Measurements from ENCODE around the gene FLT3LG.

The FLT3LG gene

DNA sequence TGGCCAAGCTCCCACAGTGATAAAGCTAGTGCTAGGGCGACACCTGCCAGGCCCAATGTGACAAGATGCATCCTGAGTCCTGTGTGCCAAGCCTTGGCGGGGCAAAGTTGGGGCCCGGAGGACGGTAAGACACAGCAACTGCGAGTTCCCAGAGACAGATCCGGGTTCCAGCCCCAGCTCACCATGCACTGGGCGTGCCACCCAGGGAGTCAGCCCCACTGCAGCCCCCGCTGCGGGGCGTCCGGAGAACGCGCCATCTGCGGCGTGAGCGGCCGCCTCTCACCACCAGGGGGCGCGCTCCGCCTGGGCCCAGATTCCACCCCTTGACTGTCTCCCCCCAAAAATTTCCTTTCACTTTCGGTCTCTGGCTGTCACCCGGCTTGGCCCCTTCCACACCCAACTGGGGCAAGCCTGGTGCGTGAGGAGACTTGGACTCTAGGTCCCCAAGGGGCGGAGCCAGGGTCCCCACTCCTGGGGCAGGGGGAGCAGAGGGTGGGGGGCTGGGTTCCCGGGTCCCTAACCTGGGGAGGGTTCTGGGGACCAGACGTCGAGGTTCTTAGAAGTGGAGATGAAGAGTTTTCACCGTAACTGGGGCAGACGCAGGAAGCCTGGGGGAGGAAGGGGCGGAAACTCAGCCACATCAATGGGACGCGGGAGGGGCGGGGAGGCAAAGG, at the start of gene FLT3LG:
FLT3LG (plus strand) TSS at position 348 of the 674 bp plus-strand sequence. CDS start 425 bp downstream, outside the sequence.
- DNase-seq = peak; percentile 2

DNA sequence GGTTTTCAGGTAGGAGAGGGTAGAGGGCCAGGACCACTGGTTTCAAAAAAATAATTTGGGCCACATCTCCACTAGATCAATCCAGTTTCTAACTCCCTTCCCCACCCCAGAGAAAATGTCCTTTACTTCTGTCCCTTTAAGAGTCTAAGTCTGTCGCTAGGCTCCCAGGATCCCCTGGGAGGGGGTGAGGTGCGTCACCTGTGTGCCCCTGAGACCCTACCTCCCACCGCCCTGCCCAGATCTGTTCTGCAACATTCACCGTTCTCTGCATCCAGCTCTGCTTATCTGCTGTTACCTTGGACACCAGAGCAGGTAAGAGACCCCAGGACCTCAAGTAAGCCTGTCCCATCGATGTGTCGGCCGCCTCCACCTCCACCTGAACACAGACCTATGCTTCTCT, 48.8 kb upstream of the FLT3LG start, which contains the start of gene GFY:
GFY (plus strand) TSS at position 211 of the 400 bp plus-strand sequence. CDS start 1,043 bp downstream, outside the sequence.
- DNase-seq = no peak

DNA sequence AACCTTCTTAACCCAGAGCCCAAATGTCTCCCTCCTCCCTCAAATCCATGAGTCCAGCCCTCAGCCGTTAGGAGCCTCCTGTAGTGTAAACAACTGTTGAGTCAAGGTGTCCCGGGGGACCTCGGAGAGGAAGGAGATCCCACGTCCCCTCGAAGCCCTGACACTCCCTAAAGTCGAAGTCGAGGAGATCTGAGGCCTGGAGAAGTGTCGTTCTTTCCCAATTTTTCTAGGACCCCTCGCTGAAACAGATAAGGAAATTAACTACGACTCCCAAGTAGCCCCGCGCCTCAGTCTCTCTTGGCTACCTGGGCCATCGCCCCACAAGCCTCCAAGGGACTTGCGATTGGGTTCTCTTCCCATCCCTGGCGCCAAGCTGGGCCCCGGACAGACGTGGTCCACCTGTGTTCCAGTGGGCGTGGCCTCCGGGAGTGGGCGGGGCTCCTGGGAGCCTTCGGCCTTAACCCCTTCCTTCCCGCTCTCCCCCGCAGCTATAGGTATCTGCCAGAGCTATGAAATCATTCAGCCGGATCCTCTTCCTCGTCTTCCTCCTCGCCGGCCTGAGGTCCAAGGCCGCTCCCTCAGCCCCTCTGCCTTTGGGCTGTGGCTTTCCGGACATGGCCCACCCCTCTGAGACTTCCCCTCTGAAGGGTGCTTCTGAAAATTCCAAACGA, 48.0 kb upstream of the FLT3LG start:
- DNase-seq = no peak

- no peak for DNase-seq
These were observed 46.7 kb upstream of the FLT3LG start for GRCh38 chr19:49427339-49427738.

DNA sequence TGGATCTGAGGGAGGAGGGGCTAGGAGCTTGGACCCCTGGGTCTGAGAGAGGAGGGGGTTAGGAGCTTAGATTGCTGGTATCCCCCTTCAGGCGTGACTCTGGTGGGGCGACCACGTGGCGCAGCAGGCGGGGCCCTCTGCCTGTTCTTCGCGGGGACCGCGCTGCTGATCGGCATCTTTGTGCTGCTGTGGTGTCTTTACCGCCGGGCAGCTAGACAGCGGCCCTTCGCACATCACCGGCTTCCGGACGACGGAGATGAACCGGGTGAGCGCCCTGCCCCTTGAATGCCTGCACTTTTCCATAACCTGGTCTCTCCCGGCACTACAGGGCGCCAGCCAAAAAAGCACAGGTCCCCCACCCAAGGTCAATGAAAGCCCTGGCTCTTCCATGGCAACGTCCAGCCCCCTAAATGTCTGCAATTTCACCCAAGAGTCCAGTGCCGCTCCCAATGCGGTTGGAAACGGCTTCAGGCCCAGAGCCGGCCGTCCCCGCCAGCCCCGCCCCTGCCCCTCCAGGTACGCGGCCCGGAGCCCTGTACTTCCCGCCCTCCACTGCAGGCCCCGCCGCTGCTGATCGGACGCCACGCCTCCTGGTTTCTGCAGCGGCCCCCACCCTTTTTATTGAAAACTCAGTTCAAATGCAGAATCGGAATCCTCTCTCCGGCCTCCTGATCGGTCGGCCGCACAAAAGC, 46.0 kb upstream of the FLT3LG start:
- no peak for DNase-seq

DNA sequence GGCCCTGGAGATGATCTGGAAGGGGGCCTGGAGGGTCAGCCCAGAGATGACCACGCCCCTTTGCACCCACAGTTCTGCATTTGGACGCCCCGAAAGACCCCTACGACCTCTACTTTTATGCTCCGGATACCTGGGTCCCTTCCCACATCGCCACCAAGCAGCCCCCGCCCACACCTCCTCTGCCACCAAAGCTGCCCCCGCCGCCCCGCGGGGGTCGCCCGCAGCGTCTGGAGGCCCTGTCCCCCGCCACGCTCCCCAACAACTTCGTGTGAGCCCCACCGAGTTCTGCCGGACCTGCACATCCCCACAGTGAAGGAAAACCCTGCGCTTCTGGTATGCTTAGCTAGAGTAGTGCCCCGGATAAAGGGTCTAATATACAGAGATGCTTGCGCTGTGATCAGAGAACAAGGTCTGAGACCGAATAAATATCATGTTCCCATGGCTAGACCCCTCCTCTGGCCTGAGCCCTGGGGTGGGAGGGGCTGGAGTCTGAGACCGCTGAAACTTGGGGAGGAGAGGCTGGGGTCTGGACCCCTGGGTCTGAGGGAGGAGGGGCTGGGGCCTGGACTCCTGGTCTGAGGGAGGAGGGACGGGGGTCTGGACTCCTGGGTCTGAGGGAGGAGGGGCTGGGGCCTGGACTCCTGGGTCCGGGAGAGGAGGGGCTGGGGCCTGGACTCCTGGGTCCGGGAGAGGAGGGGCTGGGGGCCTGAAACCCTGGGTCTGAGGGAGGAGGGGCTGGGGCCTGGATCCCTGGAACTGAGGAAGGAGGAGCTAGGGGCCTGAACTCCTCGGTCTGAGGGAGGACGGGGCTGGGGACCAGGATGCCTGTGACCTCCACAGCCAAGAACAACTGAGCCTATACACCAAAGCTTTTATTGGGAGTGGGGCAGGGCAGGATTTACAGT, 45.2 kb upstream of the FLT3LG start:
- no peak for DNase-seq

- no peak for DNase-seq
These were observed 43.8 kb upstream of the FLT3LG start for GRCh38 chr19:49430172-49430677.

GRCh38 chr19:49430678-49431329, 43.2 kb upstream of the FLT3LG start:
- DNase-seq = no peak

DNA sequence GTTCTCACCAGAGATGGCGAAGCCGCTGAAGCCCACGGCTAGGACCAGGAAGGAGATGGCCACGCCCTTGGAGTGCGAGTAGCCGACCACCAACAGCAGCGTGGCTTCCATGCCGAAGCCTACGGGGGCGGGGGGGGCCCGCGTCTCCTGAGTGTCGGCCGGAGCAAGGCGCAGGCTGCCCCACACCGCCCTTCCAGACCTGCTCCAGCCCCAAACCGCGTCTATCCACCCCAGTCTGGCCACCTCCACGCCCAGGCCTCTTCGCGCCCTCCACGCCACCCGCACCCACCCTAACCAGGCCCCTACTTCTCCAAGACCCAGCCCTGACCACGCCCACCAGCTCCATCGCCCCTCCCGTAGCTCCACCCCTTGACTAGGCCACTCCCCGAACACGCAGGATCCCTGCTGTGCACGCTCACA, 42.7 kb upstream of the FLT3LG start:
- DNase-seq = no peak

GRCh38 chr19:49432141-49433073, 41.6 kb upstream of the FLT3LG start:
- DNase-seq = no peak

DNA sequence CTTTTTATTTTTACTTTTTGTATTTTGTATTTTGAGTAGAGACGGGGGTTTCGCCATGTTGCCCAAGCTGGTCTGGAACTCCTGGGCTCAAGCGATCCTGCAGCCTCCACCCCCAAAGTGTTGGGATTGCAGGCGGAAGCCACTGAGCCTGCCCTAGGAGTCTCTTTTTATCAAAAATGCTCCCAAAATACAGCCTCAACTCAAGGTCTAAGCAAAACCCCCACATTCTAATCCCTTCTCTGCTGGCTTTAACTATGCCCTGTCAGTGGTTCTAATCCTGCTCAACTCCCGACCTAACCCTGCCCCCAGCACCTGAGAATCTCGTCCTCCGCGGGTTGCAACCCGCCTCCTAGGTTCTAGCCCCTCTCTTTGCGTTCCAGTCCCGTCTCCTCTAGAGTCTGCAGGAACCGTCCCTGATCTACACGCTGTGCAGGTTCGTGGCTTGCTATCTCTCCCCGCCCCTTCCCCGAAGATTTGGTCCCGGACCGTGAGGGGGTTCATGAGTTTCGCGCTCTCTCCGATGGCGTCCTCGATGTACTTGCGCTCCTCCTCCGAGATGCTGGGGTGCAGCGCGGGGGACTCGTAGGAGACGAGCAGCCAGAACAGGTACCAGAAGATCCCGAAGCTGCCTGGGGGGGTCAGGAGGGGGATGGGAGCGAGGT, 40.6 kb upstream of the FLT3LG start:
- DNase-seq = no peak

DNA sequence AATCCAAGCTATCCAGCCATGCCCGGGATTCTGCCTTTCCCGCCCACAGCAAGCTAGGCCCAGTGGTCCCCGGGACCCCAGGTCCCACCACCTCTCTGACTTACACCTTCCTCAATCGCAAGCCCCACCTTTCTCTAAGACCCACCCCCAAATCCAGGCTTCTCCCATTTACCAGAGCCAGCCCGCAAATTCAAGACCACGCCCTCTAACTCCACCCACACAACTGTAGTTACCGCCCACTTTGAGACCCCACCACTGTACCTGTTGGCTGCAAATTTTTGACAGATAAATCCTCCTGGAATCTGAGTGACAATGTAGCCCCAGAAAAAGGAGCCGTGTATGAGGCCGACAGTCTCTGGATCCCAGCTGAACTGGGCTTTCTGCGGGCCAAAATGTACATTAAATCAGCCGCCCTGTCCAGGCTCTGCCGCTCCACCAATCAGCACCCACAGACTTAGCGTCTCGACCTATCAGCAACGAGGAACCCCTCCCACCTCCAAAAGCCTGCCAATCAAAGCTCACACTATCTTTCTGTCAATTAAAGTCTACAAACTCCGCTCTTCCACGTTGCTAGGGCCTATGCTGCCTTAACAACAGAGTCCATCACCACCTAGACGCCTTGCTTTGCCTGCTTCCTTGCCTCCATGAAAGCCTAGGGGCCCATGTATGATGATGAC, 39.0 kb upstream of the FLT3LG start:
- DNase-seq = no peak

GRCh38 chr19:49435670-49436069, 38.3 kb upstream of the FLT3LG start:
- DNase-seq = no peak

- no peak for DNase-seq
These were observed 37.5 kb upstream of the FLT3LG start for GRCh38 chr19:49436381-49437017.

GRCh38 chr19:49437231-49437630, 36.8 kb upstream of the FLT3LG start:
- DNase-seq = no peak

DNA sequence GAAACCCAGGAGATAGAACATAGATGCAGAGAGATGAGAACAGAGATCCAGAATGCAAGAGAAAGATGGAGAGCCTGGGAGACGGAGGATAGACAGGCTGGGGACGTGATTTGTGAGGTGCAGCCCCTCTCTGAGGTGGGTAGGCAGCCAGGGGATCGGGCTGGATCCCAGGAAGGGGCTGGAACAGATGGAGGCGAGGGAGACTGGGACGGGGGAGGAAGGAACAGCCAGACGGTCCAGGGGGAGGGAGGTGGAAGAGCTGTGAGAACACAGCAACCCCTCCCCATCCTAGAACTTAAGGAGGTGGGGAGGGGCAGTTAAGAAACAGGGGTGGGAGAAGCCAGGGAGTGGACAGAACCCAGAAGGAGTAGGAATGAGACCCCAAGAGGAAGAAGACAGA, 35.8 kb upstream of the FLT3LG start:
- no peak for DNase-seq

DNA sequence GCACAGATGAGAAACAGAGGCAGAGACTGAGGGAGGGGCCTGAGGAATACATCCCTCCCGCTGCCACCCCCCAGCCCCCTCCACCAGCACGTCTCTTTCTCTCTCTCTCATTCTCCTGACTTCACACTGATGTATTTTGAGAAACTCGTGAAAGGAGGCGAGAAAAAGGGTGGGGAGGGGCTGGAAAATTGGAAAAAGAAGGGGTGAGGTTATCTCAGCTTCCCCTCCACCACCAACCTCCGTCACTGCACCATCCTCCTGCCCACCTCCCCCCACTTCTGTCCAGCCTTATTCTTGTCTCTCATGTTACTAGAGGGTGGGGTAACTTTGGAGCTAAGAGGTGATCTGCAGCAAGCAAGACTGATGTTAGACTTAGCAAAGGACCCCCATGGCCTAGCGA, 34.2 kb upstream of the FLT3LG start:
- DNase-seq = no peak

DNA sequence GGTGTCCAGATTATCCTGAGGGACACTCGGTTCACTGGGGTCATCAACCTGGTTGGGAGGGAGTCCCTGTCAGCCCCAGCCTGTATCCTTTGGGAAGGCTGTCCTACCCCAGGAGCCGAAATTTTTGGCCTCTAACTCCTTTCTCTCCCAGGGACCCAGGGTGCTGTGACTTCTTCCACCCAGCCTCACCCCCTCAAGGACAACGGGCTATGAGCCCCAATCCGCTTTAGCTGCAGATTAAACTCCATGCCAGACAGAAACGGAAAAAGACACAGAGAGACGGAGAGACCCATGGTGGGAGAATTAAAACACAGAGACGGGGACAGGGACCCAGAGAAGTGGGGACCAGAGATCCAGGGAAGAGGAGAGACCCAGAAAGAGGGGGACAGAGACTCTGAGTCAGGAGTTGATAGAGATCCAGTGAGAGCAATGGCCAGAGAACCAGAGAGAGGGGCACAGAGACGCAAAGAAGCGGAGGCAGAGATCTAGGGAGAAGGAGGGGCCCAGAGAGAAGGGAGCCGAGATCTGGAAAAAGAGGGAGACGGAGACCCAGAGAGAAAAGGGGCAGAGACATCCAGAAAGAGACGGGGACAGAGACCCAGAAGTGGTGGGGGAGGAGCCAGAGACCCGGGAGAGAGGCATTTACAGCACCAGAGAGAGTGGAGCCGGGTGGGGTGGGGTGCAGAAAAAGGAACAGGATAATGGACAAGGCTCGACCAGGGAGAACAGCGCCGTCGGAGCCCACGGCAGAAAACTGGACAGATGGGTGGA, 33.4 kb upstream of the FLT3LG start:
- no peak for DNase-seq

Data from NCI-H1417 treated with DMSO at 0.1 percent for 48 hours (cell line).